Left renal cortex interstitium (tissue), 4 donors: ENCODE measurements around the gene PHF2. TPM values are rescaled to one million over a fixed set of nuclear protein-coding genes. Genes with fewer than 3 reads are reported as not detected.

Experiments
- DNase-seq, 4 donors: peaks; one replicate each; pipeline ENCODE4 v3.0.0-alpha.2; 2013; ENCODE audit warnings: low read depth in 4 of 4, low spot score in 2 of 4, missing footprints in 1 of 4
- polyA plus RNA-seq, 4 donors: library from polyadenylated mRNA; unstranded; fragments of 120-200 nt; gene quantifications; one replicate each; pipeline ENCODE4 v1.2.1, GENCODE V29; 2013; ENCODE audit not compliant: insufficient read length in 4 of 4

PHF2 gene
- polyA plus RNA-seq, 4 donors, result 32.9 to 45.3 (median 42.5) TPM

DNA sequence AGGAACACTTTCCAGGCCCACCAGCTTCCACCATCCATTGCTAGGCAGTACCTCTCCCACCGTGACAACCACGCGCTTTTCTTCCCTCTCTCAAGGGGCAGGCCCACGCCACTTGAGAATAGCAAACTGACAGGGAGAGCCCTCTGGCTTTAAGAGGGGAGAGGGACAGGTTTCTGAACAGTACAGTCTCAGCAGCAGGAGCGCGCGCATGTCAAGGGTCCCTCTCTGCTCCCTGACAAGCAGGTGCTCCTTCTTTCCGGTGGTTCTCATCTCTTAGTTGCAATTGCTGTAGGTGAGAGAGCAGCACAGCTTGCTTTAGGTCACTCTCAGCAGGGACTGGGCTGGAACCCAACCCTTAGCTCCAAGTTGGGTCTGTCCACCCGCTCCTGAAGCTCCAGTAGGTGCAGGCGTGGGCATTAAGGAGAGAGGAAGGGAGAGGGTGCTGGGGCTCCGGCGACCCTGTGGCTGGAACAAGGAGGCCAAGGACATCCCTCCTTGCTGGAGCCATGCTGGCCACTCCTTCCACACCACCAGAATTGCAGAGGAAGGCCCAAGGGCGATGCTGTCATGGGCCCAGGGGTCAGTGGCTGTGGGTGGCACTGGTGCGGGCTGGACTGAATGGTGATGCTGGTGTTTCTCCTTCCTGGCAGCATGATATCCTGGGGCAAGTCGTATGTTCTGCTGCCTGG lies 9.0 kb upstream of the PHF2 start:
- DNase-seq, result no peak

GRCh38 chr9:93568169-93568568 lies 8.2 kb upstream of the PHF2 start:
- DNase-seq, result no peak

DNA sequence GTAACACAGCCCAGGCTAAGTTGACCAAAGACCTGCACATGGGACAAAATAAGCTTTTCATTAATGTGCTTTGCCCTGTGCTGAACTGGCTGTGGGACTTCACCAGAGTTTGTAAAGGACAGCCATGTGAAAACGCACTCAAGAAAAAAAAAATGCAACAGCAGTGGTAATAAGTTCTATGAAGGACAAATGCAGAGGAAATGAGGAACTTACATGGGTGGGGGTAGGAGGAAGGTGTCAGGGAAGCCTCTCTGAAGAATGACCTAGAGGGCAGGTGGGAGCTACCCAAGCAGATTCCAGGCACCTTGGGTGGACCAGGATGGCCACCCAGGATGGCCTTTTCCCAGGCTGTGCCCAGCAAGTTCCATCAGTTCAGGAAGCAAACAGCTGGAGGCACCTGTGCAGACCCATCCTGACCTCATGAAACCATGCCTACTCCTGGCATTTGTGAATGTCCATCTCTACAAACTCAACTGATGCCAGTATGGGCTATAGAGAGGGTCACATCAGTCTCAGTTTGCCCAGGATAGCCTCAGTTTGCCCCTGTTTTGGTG lies 6.7 kb upstream of the PHF2 start:
- no peak for DNase-seq

DNA sequence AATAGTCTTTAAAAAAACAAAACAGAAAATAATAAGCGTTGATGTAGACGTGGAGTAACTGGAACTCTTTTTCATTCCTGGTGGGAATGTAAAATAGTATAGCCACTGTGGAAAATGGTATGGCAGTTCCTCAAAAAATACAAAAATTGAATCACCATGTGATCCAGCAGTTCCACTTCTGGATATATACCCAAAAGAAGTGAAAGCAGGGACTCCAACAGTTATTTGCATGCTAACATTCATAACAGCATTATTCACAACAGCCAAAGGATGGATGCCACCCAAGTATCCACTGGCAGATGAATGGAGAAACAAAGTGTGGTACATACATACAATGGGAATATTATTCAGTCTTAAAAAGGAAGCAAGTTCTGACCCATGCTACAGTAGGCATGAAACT lies 4.2 kb upstream of the PHF2 start:
- no peak for DNase-seq

- DNase-seq, result no peak
These were observed 3.5 kb upstream of the PHF2 start for GRCh38 chr9:93572636-93573515.

DNA sequence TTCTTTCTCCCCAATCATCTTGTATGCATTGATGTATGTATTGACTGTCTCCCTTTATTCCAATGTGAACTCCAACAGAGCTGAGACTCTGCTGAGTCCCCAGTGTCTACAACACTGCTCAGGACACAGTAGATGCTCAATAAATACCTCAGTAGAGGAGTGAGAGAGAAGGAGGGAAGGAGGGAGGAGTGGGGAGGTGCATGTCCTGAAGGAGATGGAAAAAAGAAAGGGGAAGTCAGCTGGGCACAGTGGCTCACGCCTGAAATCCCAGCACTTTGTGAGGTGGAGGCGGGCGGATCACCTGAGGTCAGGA lies 2.9 kb upstream of the PHF2 start:
- no peak for DNase-seq

GRCh38 chr9:93574091-93574899 lies 2.1 kb upstream of the PHF2 start:
- no peak for DNase-seq

DNA sequence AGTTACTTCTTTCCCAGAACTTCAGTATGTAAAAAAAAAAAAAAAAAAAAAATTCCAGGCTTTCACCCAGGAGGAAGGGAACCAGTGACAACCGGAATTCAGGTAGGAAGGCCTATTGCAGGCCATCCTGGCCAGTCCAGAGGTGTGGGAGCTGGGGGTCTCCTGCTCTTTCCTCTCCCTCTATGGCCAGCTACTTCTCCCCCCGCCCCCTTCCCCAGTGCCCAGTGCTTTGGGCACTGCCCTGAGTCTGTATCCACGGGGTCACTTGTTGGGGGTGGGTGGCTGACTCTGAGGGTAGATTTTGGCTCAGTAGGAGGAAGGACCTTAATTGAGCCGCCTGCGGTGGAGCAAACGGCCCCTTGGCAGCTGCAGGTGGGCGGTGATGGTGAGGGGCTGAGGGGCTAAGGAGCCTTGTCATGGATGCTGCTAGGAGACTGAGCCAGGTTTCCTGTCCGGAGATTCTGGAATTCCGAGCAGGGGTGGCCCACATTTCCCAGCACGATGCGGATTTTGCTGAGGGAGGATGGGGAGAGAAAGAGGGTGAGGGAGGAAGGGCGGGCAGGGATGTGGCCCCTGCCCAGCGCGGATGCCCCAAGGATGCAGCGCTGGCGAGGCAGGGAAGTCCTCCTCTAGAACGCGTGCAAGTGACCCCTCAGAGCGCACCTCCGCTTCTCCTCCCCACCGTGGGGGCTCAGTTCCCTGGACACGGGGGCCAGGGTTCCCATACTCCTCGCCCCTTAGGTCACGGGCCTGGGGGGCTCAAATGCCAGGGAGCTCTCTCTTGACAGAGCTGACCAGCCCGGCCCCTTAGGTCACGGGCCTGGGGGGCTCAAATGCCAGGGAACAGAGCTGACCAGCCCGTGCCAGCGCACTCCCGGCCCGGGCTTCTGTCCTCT lies 1.2 kb upstream of the PHF2 start:
- DNase-seq, result no peak

DNA sequence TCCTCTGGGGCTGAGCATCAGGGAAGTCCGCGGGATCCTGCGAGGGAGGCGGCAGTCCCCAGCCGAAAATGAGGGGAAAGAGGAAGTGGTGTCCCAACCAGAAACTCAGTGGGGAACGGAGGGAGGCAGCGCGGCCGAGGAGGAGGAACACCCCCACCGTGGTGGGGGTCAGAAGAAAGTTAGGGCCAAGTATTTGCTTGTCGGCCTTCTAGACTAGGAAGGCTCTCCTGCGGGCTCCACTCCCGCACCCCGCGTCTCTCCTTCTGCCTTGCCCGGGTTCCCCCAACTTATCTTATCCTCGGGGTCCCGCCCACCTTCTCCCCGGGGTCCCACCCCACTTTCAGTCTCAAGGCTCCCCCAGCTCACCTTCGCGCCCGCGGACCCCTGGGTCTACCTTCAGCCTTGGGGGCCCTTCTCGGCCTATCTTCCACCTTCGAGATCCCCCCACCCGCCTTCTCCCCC lies 557 bp upstream of the PHF2 start:
- DNase-seq, result no peak

- no peak for DNase-seq
These were observed 942 bp downstream of the PHF2 start for GRCh38 chr9:93577078-93577974.

DNA sequence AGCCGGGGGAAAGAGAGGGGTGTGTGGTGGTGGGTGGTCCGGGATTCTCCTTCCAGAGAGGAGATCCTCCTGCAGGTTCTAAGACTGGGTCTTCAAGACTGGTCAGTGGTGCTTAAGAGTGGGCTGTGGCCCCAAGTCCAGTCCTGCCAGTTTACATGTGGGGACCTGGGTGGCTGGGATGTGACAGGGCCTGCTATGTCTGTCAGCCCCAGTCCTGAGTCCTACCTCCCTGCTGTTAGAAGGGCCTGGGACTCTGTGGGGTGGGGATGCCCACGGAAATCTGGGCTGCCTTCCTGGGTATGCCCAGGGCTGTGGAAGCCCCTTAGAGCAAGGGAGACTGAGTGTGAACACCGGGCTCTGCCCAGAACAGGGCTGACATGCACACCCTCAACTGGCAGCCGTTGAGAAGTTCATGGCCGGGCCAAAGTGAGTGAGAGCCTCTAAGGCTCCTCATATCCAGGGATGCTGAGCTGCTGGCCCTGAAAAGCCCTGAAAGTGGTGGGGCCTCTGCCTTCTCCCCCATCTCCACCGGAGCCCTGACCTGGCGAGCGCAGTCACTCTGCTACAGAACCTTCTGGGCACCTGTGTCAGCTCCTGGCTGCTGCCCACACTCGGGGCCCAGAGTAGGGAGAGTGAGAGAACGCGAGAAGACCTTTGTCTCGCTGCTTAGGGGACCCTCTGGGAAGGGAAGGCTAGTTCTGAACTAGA lies 1.7 kb downstream of the PHF2 start:
- no peak for DNase-seq

DNA sequence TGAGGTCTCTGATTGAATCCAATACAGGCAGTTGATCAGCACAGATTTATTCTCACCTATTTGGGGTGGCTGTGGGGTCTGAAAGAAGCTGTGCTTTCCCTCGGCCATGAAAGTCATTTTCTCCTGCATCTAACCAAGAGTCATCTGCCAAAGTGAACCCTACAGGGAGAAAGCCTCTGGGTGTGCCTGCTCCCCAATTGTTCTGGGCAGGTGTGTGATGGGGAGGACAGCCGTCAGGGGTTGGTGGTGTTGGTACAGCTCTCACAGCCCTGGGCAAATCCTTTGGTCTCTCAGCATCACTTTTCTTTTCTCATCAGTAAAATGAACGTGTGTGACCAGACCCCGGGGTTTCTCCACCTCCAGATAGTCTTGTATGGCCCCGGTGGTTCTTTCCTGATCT lies 2.5 kb downstream of the PHF2 start:
- no peak for DNase-seq

DNA sequence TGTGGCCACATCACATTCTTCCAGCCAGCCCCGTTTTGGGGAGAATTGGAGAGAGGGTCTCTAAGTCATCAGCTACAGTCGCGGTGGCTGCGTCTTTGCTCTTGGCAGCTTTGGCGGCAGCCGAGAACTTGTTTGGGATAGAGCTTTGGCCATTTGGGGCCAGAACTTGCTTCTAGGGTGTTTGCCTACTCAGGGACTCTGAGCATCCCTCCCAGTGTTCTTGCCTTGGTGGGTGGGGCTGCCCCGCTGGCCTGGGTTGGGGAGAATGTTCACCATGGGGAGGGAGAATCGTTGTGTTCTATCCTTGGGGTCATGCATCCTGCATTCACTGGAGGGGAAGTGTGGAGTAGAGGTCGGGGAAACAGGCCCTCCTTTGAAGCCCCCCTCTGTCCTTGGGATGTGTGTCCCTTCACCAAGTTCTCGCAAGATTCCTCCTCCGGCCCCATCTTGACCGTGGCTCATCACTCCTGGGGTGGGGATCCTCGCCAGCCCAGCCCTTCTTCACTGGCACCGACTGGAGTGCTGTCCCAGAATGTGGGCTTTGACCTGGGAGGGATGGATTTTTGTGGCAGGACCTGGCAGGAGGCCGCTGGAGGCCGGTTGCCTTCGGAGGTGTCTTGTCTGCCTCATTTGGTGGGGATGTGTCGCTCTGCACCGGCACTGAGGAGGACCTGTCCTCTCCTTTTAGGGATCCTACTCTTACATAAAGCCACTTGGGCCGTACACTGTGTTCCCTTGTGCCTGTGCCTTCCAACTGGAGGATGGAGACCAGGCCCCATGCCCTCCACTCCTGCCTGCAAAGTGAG lies 3.5 kb downstream of the PHF2 start:
- no peak for DNase-seq

DNA sequence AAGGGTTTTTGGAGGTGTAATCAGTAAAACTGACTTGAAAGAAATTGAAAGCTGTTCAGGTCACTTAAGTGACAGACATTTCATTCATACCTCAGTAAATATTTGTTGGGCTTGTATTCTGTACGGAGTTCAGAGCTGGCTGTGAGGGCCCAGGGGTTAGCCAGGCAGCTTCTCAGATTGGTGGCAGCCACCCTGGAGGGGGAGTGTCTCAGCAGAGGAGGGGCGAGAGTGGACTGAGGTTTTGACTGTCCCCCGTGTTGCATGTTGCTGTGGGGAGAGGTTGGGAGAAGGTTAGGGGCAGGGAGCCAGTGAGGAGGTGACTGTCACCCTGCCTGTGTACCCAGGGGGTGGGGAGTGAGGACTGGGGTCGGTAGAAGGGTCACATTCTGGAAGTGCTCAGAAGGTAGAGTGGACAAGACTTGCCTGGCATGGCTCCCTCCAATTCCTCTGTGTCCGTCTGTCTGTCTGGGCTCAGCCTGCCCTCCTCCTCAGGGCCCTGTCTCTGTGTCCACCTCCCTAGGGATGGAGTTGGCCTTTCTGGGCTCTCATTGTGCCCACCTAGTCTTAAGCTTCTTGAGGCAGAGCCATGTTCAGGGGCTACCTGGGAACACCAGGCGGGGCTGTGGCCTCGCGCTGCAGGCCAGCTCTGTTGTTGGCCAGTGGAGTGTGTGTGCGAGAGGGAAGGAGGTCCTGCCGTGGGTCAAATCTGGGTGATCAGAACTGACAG lies 4.4 kb downstream of the PHF2 start:
- DNase-seq, result no peak

GRCh38 chr9:93582115-93582514 lies 5.7 kb downstream of the PHF2 start:
- DNase-seq, result no peak

DNA sequence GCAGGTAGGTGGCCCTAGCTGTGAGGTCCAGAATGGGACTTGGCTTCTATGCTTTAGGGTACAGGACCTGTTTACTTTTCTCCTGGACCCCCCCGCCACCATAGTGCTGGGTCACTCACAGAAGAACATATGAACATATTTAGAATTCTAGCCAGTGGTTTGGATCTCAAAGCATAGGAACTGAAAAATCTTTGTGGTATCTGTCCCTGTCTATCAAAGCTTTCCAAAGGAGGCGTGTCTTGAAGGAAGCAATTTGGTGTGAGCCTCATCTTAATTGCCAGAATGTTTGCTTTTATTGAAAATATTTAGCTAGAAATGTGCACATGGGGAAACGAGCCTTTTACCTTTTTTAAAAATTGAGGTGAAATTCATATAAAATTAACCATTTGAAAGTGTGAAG lies 6.2 kb downstream of the PHF2 start:
- DNase-seq, result no peak

DNA sequence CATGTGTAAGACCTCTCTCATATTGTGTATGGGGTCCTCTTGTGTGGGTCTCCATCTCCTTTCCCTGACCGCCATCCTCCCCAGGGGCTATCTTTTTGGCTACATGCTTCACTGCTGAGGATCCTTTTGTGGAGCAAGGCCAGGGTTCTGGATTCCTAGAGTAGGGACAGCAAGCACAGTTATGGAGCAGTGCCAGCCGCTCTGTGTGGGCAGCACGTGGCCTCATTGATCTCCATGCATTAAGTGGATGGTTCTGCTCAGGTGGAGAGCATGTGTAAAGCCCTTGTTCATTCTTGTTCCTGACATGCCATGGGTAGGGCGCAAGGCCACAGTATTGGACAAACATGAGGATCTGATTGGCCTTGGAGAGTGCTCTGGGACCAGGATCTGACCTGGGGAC lies 8.9 kb downstream of the PHF2 start:
- no peak for DNase-seq
